Measurements from ENCODE around the gene FADS1. TPM values are rescaled to one million over a fixed set of nuclear protein-coding genes. Genes with fewer than 3 reads are reported as not detected.

FADS1 gene
- total and polyA plus RNA-seq, 2 donors (not counting 1 experiment from before 2014, with no cell fraction given), result 173 to 208 TPM

DNA sequence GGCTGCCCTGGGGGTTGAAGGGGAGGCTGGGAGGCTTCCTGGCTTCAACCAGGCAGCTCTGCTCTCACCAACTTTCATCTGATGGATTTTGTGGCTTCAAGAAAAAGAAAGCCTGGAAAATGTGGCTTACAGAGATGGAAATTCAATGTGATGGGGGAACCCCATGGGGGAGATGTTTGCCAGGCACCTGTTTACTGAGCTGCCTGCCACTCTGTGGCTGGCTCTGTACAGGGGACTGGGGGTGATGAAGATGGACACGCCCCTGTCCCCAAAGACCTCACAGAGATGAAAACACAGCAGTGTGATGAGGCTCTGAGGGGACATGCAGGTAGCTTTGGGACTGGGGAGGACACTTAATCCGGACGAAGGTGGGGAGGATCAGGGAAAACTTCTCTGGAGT lies 34.5 kb downstream of the FADS1 start:
- H4K20me1 ChIP-seq (ENCODE audit: control insufficient read depth, extremely low read depth, insufficient read depth, low read length), result no peaks in the 10 kb centered on the region
- no peaks in the 10 kb centered on the region for H3K27me3 ChIP-seq (ENCODE audit: control insufficient read depth, insufficient read depth, low read length)
- no peak for TF ChIP-seq EZH2 (IDR thresholded peaks at IDR 0.05; ENCODE audit: low read length, missing control alignments)
- TF ChIP-seq, protein P1, sequence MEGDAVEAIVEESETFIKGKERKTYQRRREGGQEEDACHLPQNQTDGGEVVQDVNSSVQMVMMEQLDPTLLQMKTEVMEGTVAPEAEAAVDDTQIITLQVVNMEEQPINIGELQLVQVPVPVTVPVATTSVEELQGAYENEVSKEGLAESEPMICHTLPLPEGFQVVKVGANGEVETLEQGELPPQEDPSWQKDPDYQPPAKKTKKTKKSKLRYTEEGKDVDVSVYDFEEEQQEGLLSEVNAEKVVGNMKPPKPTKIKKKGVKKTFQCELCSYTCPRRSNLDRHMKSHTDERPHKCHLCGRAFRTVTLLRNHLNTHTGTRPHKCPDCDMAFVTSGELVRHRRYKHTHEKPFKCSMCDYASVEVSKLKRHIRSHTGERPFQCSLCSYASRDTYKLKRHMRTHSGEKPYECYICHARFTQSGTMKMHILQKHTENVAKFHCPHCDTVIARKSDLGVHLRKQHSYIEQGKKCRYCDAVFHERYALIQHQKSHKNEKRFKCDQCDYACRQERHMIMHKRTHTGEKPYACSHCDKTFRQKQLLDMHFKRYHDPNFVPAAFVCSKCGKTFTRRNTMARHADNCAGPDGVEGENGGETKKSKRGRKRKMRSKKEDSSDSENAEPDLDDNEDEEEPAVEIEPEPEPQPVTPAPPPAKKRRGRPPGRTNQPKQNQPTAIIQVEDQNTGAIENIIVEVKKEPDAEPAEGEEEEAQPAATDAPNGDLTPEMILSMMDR (conservative IDR thresholded peaks at IDR 0.05 in 1 of 2, IDR thresholded peaks at IDR 0.05 in 1 of 2; ENCODE audit: low read depth in 1 of 2, low read length in 2 of 2), result no peak
- H2AFZ ChIP-seq (ENCODE audit: low read length), result no peak overlapping the region
- no peak for DNase-seq (ENCODE audit: low read depth in 2 of 2)
- no peaks in the 10 kb centered on the region for H3K4me1 ChIP-seq (ENCODE audit: control insufficient read depth, extremely low read depth, insufficient read depth, low read length)
- H3K27ac ChIP-seq (ENCODE audit: insufficient read depth, low read length), result no peak overlapping the region
- no peak overlapping the region for H3K4me3 ChIP-seq (replicated peaks in 1 of 4; ENCODE audit: control extremely low read depth in 1 of 4, insufficient read depth in 1 of 4, low read depth in 3 of 4, low read length in 4 of 4)
- no peak overlapping the region for H3K9ac ChIP-seq (ENCODE audit: insufficient read depth, low read length)
- no peaks in the 10 kb centered on the region for H3K79me2 ChIP-seq (ENCODE audit: control insufficient read depth, insufficient read depth, low read length)
- no peak overlapping the region for H3K4me2 ChIP-seq (ENCODE audit: extremely low read depth, insufficient read depth, low read length)
- H3K36me3 ChIP-seq (ENCODE audit: control insufficient read depth, insufficient read depth, low read length), result peaks cover 1% of the 10 kb centered on the region
- H3K9me3 ChIP-seq (ENCODE audit: control insufficient read depth, insufficient read depth, low read depth, low read length), result no peaks in the 10 kb centered on the region

GRCh38 chr11:61781585-61781984 lies 35.2 kb downstream of the FADS1 start:
- Histone ChIP-seq H3K9me3 (ENCODE audit: control insufficient read depth, insufficient read depth, low read depth, low read length) (no peaks in the 10 kb centered on the region), H3K4me1 (ENCODE audit: control insufficient read depth, extremely low read depth, insufficient read depth, low read length) (no peaks in the 10 kb centered on the region), H3K79me2 (ENCODE audit: control insufficient read depth, insufficient read depth, low read length) (no peaks in the 10 kb centered on the region), H2AFZ (ENCODE audit: low read length) (no peak overlapping the region), H3K4me2 (ENCODE audit: extremely low read depth, insufficient read depth, low read length) (no peak overlapping the region), H3K9ac (ENCODE audit: insufficient read depth, low read length) (no peak overlapping the region), H3K27me3 (ENCODE audit: control insufficient read depth, insufficient read depth, low read length) (no peaks in the 10 kb centered on the region), H4K20me1 (ENCODE audit: control insufficient read depth, extremely low read depth, insufficient read depth, low read length) (no peaks in the 10 kb centered on the region), H3K4me3 (replicated peaks in 1 of 4; ENCODE audit: control extremely low read depth in 1 of 4, insufficient read depth in 1 of 4, low read depth in 3 of 4, low read length in 4 of 4) (no peak overlapping the region), H3K36me3 (ENCODE audit: control insufficient read depth, insufficient read depth, low read length) (no peaks in the 10 kb centered on the region), H3K27ac (ENCODE audit: insufficient read depth, low read length) (no peak overlapping the region)
- DNase-seq (ENCODE audit: low read depth in 2 of 2), result no peak
- TF ChIP-seq, protein P1 (conservative IDR thresholded peaks at IDR 0.05 in 1 of 2, IDR thresholded peaks at IDR 0.05 in 1 of 2; ENCODE audit: low read depth in 1 of 2, low read length in 2 of 2), result no peak

DNA sequence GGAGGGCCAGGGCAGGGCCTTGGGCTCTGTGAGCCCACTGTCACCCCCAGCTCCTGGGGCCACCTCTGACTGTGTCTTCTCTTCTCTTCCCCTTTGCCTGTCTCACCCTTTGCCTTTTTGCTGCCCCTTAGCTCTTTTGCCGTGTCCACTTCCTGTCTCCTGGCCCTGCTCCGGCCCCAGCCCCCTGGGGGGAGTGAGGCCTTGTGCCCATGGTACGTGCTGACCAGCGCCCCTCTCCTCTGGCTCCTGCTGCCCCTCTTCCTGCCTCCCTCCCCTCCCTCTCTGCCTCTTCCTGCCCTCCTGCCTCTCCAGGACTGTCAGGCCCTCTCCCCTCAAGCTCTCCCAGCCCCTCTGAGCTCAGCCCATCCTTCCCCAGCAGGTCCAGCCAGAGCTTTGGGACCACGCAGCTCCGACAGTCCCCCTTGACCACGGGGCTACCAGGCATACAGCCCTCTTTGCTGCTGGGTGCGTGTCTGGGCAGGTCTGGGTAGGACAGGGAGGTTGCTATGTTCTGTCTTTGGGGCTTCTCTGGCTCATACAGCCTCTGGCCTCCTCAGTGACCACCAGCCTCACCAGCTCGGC lies 36.1 kb downstream of the FADS1 start:
- Histone ChIP-seq H3K36me3 (ENCODE audit: control insufficient read depth, insufficient read depth, low read length) (no peaks in the 10 kb centered on the region), H3K4me1 (ENCODE audit: control insufficient read depth, extremely low read depth, insufficient read depth, low read length) (no peaks in the 10 kb centered on the region)

More for the DNA sequence above, 36.1 kb downstream of the FADS1 start:
- no peaks in the 10 kb centered on the region for H4K20me1 ChIP-seq (ENCODE audit: control insufficient read depth, extremely low read depth, insufficient read depth, low read length)
- no peaks in the 10 kb centered on the region for H3K9me3 ChIP-seq (ENCODE audit: control insufficient read depth, insufficient read depth, low read depth, low read length)
- no peaks in the 10 kb centered on the region for H3K27me3 ChIP-seq (ENCODE audit: control insufficient read depth, insufficient read depth, low read length)
- H3K4me2 ChIP-seq (ENCODE audit: extremely low read depth, insufficient read depth, low read length), result no peak overlapping the region
- H3K9ac ChIP-seq (ENCODE audit: insufficient read depth, low read length), result no peak overlapping the region
- no peak overlapping the region for H3K27ac ChIP-seq (ENCODE audit: insufficient read depth, low read length)
- H2AFZ ChIP-seq (ENCODE audit: low read length), result no peak overlapping the region
- no peak overlapping the region for H3K4me3 ChIP-seq (replicated peaks in 1 of 4; ENCODE audit: control extremely low read depth in 1 of 4, insufficient read depth in 1 of 4, low read depth in 3 of 4, low read length in 4 of 4)
- no peak for DNase-seq (ENCODE audit: low read depth in 2 of 2)
- H3K79me2 ChIP-seq (ENCODE audit: control insufficient read depth, insufficient read depth, low read length), result no peaks in the 10 kb centered on the region
- TF ChIP-seq, protein P1 (conservative IDR thresholded peaks at IDR 0.05 in 1 of 2, IDR thresholded peaks at IDR 0.05 in 1 of 2; ENCODE audit: low read depth in 1 of 2, low read length in 2 of 2), result no peak
- no peak for TF ChIP-seq EZH2 (IDR thresholded peaks at IDR 0.05; ENCODE audit: low read length, missing control alignments)
